HepG2 (cell line): ENCODE measurements around the gene JADE3. TPM values are rescaled to one million over a fixed set of nuclear protein-coding genes. Genes with fewer than 3 reads are reported as not detected.

Experiments used
- ARID5B ChIP-seq: IDR thresholded peaks from 2 replicates; pipeline ENCODE4 v1.4.0; 2020; ENCODE audit warnings: mild to moderate bottlenecking, missing genetic modification reagents
- CC2D1A ChIP-seq: sonication (generic); formaldehyde crosslinking; IDR thresholded peaks from 2 replicates; pipeline ENCODE4 v1.8.1; 2023; ENCODE audit warnings: mild to moderate bottlenecking, missing genetic modification reagents
- CEBPB ChIP-seq: IDR thresholded peaks from 2 replicates; pipeline ENCODE4 v1.6.1; 2011; ENCODE audit warnings: low read depth, low read length, improper control_type of control experiment, borderline replicate concordance
- CEBPG ChIP-seq: IDR thresholded peaks from 2 replicates; pipeline ENCODE4 v1.6.1; 2016
- FOXJ3 ChIP-seq: sonication (generic); formaldehyde crosslinking; IDR thresholded peaks from 2 replicates; pipeline ENCODE4 v1.4.0; 2020; ENCODE audit warnings: missing genetic modification reagents, mild to moderate bottlenecking, borderline replicate concordance
- GMEB2 ChIP-seq: IDR thresholded peaks from 2 replicates; pipeline ENCODE4 v1.6.1; 2016; ENCODE audit warnings: missing biosample characterization, missing genetic modification reagents, low read depth
- PATZ1 ChIP-seq: sonication (generic); formaldehyde crosslinking; IDR thresholded peaks from 2 replicates; pipeline ENCODE4 v1.4.0; 2020; ENCODE audit warnings: missing genetic modification reagents
- PPARG ChIP-seq: conservative IDR thresholded peaks from 2 replicates; pipeline ENCODE4 v1.6.1; 2016; ENCODE audit warnings: missing biosample characterization, missing genetic modification reagents
- YEATS4 ChIP-seq: sonication (generic); formaldehyde crosslinking; IDR thresholded peaks from 2 replicates; pipeline ENCODE4 v1.4.0; 2020; ENCODE audit warnings: missing genetic modification reagents, borderline replicate concordance
- ZNF17 ChIP-seq: sonication (generic); formaldehyde crosslinking; IDR thresholded peaks from 2 replicates; pipeline ENCODE4 v1.5.0; 2020; ENCODE audit warnings: mild to moderate bottlenecking, missing genetic modification reagents
- polyA plus RNA-seq, 8 experiments: library from polyadenylated mRNA; depleted of rRNA in 3 of 8; stranded (reverse) in 7 of 8; unstranded in 1 of 8; fragments of >200 nt; fragmentation: Illumina TruSeq in 4 of 8; extraction: Trizol in 4 of 8; gene quantifications; 2 replicates each; pipeline versions ENCODE4 v1.2.1 to v1.2.3, GENCODE V29; 2011 to 2016; ENCODE audit warnings: low read depth in 4 of 8, missing spikeins in 1 of 8, mixed read lengths in 1 of 8; ENCODE audit not compliant: insufficient read depth in 1 of 8
- total RNA-seq, 5 experiments: library from RNA; depleted of rRNA; stranded (reverse); fragments of >200 nt; fragmentation: Illumina TruSeq; extraction: Trizol; gene quantifications; 2 replicates each; pipeline ENCODE4 v1.2.3, GENCODE V29; 2016; ENCODE audit warnings: low read depth in 1 of 5

The JADE3 gene
- total and polyA plus RNA-seq, 2 of the 13 experiments (the other 11 are each of a cell fraction or from before 2014, with no cell fraction given): 7.7 to 7.8 TPM

- TF ChIP-seq ARID5B (CRISPR knock-in tag) (0 out of 2 replicates have a peak, but pooled peaks have one; percentile 16), FOXJ3 (CRISPR knock-in tag) (no peak), PPARG (CRISPR knock-in tag) (0 out of 2 replicates have a peak, but pooled peaks have one; percentile 34), CEBPB (peak; percentile 58; the same call in 1 of the 2 replicates), CEBPG (CRISPR knock-in tag) (peak; percentile 73), ZNF17 (CRISPR knock-in tag) (no peak), PATZ1 (CRISPR knock-in tag) (peak; percentile 49; the same call in 1 of the 2 replicates), CC2D1A (CRISPR knock-in tag) (no peak), GMEB2 (CRISPR knock-in tag) (no peak), YEATS4 (CRISPR knock-in tag) (0 out of 2 replicates have a peak, but pooled peaks have one; percentile 1)
Measured at GRCh38 chrX:46913667-46914066, 1.4 kb downstream of the JADE3 start (continued).
